NB4 (cell line): ENCODE measurements around the gene MYO9B.

Experiments
- CTCF ChIP-seq: IDR thresholded peaks from one replicate; pipeline ENCODE4 v1.5.1; 2012; ENCODE audit warnings: low read depth, low read length
- MAX ChIP-seq: IDR thresholded peaks from 2 replicates; pipeline ENCODE4 v1.6.1; 2011; ENCODE audit warnings: low read depth, low read length
- MYC ChIP-seq: IDR thresholded peaks from 2 replicates; pipeline ENCODE4 v1.6.1; 2011; ENCODE audit warnings: low read depth, low read length

- TF ChIP-seq CTCF = no peak
- TF ChIP-seq MAX = no peak
- no peak for TF ChIP-seq MYC
These were observed 2.7 kb downstream of the MYO9B start for GRCh38 chr19:17078036-17078919.
